ENCODE data around the gene SSC4D. TPM values are rescaled to one million over a fixed set of nuclear protein-coding genes. Genes with fewer than 3 reads are reported as not detected.

The SSC4D gene
- total and polyA plus RNA-seq, 2 of the 8 experiments (the other 6 are each of a cell fraction or from before 2014, with no cell fraction given): 11.8 to 27.5 TPM

DNA sequence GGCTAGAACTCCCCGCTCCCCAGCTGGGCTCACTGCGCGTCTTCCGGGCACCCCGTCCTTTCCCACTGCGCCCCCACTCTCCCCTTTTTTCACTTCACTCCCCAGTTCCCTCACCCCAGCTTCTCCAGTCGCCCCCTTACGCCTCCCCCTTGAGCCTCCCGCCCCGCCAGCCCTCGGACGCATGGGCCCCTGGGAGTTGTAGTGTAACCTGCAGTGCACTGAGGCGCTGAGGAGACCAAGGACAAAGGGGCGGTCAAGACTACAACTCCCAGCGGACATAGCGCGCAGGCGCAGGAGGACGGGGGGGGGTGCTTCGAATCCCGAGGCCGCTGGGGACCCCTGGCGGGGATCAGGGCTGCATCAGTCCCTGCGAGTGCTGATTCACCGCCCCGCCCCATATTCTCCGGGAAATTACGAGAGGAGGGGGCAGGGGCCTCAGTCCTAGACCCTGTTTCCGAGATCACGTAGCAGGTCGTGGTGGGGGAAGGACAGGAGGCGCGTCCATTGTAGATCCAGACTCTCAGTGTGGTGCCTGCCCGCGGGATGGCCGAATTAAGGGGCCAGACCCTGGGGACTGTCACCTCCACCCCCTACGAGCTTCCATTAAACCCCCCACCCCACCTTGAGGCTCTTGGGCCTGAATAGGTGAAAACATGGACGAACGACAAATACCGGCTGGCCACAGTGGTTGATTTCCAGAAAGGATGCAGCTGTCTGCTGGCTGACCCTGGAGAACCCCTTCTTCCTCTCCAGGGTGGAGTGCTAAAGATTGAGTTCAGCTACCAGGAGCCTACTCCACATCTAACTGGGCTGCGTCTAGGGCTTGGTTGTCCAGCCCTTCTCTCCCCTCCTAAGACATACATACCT is 50.2 kb downstream of the SSC4D start (continued):
- peak; percentile 44 to 49; a peak in 3 of 4 replicates for TF ChIP-seq RAD21 (IDR thresholded peaks at IDR 0.05 in 1 of 2, conservative IDR thresholded peaks at IDR 0.05 in 1 of 2; ENCODE audit: low read depth in 2 of 2, low read length in 2 of 2)
- TF ChIP-seq GABPA (IDR thresholded peaks at IDR 0.05; ENCODE audit: borderline replicate concordance, insufficient read depth, low read length): no peak
- TF ChIP-seq HDAC6 (IDR thresholded peaks at IDR 0.05; ENCODE audit: low read depth, low read length): no peak
- no peak for TF ChIP-seq CBX8 (IDR thresholded peaks at IDR 0.05; ENCODE audit: borderline replicate concordance, low read depth, low read length)
- no peak for TF ChIP-seq KDM5A (IDR thresholded peaks at IDR 0.05; ENCODE audit: low read length)
- TF ChIP-seq TEAD4 (IDR thresholded peaks at IDR 0.05; ENCODE audit: low read depth, low read length): no peak
- TF ChIP-seq CEBPB (IDR thresholded peaks at IDR 0.05; ENCODE audit: low read depth, low read length): no peak
- peak; percentile 54; the same call in 1 of the 2 replicates for TF ChIP-seq TAF1 (IDR thresholded peaks at IDR 0.05; ENCODE audit: low read depth, low read length)
- TF ChIP-seq ATF2 (IDR thresholded peaks at IDR 0.05; ENCODE audit: low read length): 0 out of 2 replicates have a peak, but pooled peaks have one; percentile 44
- TF ChIP-seq CREB1 (IDR thresholded peaks at IDR 0.05): peak; percentile 50
- TF ChIP-seq JUND (IDR thresholded peaks at IDR 0.05; ENCODE audit: low read length): peak; percentile 62; the same call in 1 of the 2 replicates
- peak; percentile 94 for TF ChIP-seq SP4 (IDR thresholded peaks at IDR 0.05; ENCODE audit: low read length)
- no peak for TF ChIP-seq RFX5 (IDR thresholded peaks at IDR 0.05; ENCODE audit: borderline replicate concordance, low read depth, low read length)
